WTC11 (cell line): Measurements from ENCODE around the gene SHOC2. TPM values are rescaled to one million over a fixed set of nuclear protein-coding genes. Genes with fewer than 3 reads are reported as not detected.

Source experiments
- ATAC-seq: fragments of 200-7000 bp; cut with Tn5 transposase; 2 replicates; pipeline ENCODE4 v1.10.0; 2021; ENCODE audit warnings: mild to moderate bottlenecking, moderate library complexity
- Bru-seq: library from RNA; stranded (reverse); fragments of 400-500 nt; gene quantifications from one replicate; lab custom pipeline; 2021; lab: Mats Ljungman, UMichigan
- CTCF ChIA-PET: fragments of 300-600 bp; sonication (Branson Sonifier 250); formaldehyde crosslinking; loops from one replicate; lab custom pipeline; 2021; ENCODE audit warnings: antibody characterized with exemption; lab: Charles Lee
- POLR2A ChIA-PET: fragments of 350-600 bp; sonication (Branson Sonifier 250); formaldehyde crosslinking; loops from one replicate; lab custom pipeline; 2021; ENCODE audit warnings: antibody characterized with exemption; lab: Charles Lee
- DNase-seq: peaks from one replicate; pipeline ENCODE4 v3.0.0; 2021; ENCODE audit warnings: low spot score
- H3K27ac Mint-ChIP-seq: 2 replicates; pipeline ENCODE4 v1.8.0; 2021; ENCODE audit warnings: mixed read lengths
- H3K27me3 Mint-ChIP-seq: 2 replicates; pipeline ENCODE4 v1.8.0; 2021; ENCODE audit warnings: low read depth, mild to moderate bottlenecking, moderate library complexity, mixed read lengths
- H3K36me3 Mint-ChIP-seq: 2 replicates; pipeline ENCODE4 v1.8.0; 2021; ENCODE audit warnings: mixed read lengths
- H3K4me1 Mint-ChIP-seq: 2 replicates; pipeline ENCODE4 v1.8.0; 2022; ENCODE audit warnings: mixed read lengths
- H3K4me3 Mint-ChIP-seq: 2 replicates; pipeline ENCODE4 v1.8.0; 2021; ENCODE audit warnings: mild to moderate bottlenecking, moderate library complexity, mixed read lengths
- H3K9me3 Mint-ChIP-seq: 2 replicates; pipeline ENCODE4 v1.8.0; 2021; ENCODE audit warnings: mixed read lengths
- CBFB ChIP-seq: sonication (generic); formaldehyde crosslinking; IDR thresholded peaks from 2 replicates; pipeline ENCODE4 v1.8.1; 2022; ENCODE audit warnings: mild to moderate bottlenecking, low read depth, missing genetic modification reagents
- ESRRA ChIP-seq: sonication (generic); formaldehyde crosslinking; IDR thresholded peaks from 2 replicates; pipeline ENCODE4 v1.8.1; 2022; ENCODE audit warnings: mild to moderate bottlenecking, missing genetic modification reagents, borderline replicate concordance
- ETV6 ChIP-seq: sonication (generic); formaldehyde crosslinking; IDR thresholded peaks from 2 replicates; pipeline ENCODE4 v1.8.1; 2022; ENCODE audit warnings: mild to moderate bottlenecking, missing genetic modification reagents
- FOXK1 ChIP-seq: sonication (generic); formaldehyde crosslinking; IDR thresholded peaks from 2 replicates; pipeline ENCODE4 v1.8.0; 2022; ENCODE audit warnings: mild to moderate bottlenecking, moderate library complexity, missing genetic modification reagents
- GABPB1 ChIP-seq: sonication (generic); formaldehyde crosslinking; IDR thresholded peaks from 2 replicates; pipeline ENCODE4 v1.8.1; 2023; ENCODE audit warnings: mild to moderate bottlenecking, missing genetic modification reagents
- GTF2I ChIP-seq: fragments of 250-450 bp; sonication (Bioruptor Pico); conservative IDR thresholded peaks from 2 replicates; pipeline ENCODE4 v1.4.0; 2021; ENCODE audit warnings: mild to moderate bottlenecking
- IRF2 ChIP-seq: sonication (generic); formaldehyde crosslinking; IDR thresholded peaks from 2 replicates; pipeline ENCODE4 v1.8.0; 2022; ENCODE audit warnings: low read depth, missing genetic modification reagents, borderline replicate concordance
- ZNF121 ChIP-seq: sonication (generic); formaldehyde crosslinking; IDR thresholded peaks from 2 replicates; pipeline ENCODE4 v1.8.0; 2023; ENCODE audit warnings: missing genetic modification reagents
- ZNF138 ChIP-seq: sonication (generic); formaldehyde crosslinking; conservative IDR thresholded peaks from 2 replicates; pipeline ENCODE4 v1.8.1; 2022; ENCODE audit warnings: mild to moderate bottlenecking, moderate library complexity, missing genetic modification reagents
- ZNF263 ChIP-seq: sonication (generic); formaldehyde crosslinking; IDR thresholded peaks from 2 replicates; pipeline ENCODE4 v1.8.1; 2022; ENCODE audit warnings: low read depth, mild to moderate bottlenecking, moderate library complexity, missing genetic modification reagents
- ZNF396 ChIP-seq: fragments of 250-450 bp; sonication (Bioruptor Pico); IDR thresholded peaks from 2 replicates; pipeline ENCODE4 v1.8.0; 2021; ENCODE audit warnings: mild to moderate bottlenecking, moderate library complexity, borderline replicate concordance
- long read RNA-seq, 3 experiments: library from RNA in 1 of 3; library from capped mRNA in 1 of 3; library from polyadenylated mRNA in 1 of 3; unstranded in 2 of 3; stranded (forward) in 1 of 3; transcript quantifications; one replicate each; pipeline ENCODE4 v2.0.0, GENCODE V29; 2021
- total RNA-seq: library from RNA; stranded (reverse); gene quantifications from 3 replicates; pipeline ENCODE4 v1.2.3, GENCODE V29; 2021
- TF ChIP-seq, protein P1 (sequence below): sonication (generic); formaldehyde crosslinking; IDR thresholded peaks from 2 replicates; pipeline ENCODE4 v1.8.0; 2023; ENCODE audit warnings: missing genetic modification reagents
- TF ChIP-seq, protein P2 (sequence below): fragments of 250-450 bp; sonication (Bioruptor Pico); IDR thresholded peaks from 2 replicates; pipeline ENCODE4 v1.9.0; 2021; ENCODE audit warnings: moderate library complexity, mild to moderate bottlenecking, inconsistent platforms, borderline replicate concordance
- TF ChIP-seq, protein P3 (sequence below): sonication (generic); formaldehyde crosslinking; IDR thresholded peaks from 2 replicates; pipeline ENCODE4 v1.8.0; 2022; ENCODE audit warnings: mild to moderate bottlenecking, missing genetic modification reagents
- TF ChIP-seq, protein P4 (sequence below): fragments of 250-450 bp; sonication (Bioruptor Pico); IDR thresholded peaks from 2 replicates; pipeline ENCODE4 v1.9.0; 2021; ENCODE audit warnings: mild to moderate bottlenecking
- TF ChIP-seq, protein P5 (sequence below): fragments of 250-450 bp; sonication (Bioruptor Pico); conservative IDR thresholded peaks from 2 replicates; pipeline ENCODE4 v1.9.0; 2021; ENCODE audit warnings: mild to moderate bottlenecking
- TF ChIP-seq, protein P6 (sequence below): fragments of 250-450 bp; sonication (Bioruptor Pico); IDR thresholded peaks from 2 replicates; pipeline ENCODE4 v1.9.0; 2021; ENCODE audit warnings: mild to moderate bottlenecking, borderline replicate concordance

Gene SHOC2
- total RNA-seq (21.6 to 24.7 TPM (median 23.6 TPM) in 3 replicates), Bru-seq, nascent RNA (percentile 85 among the genes with signal in this experiment)
- long read RNA-seq, experiment 1, transcript SHOC2-202 (9 exons, 3,943 nt) = major isoform, 112 of 145 reads
- long read RNA-seq, experiment 1, partial matches to known transcripts = 10 of 145 reads
- long read RNA-seq, experiment 1, other reads (novel, unspliced or antisense) = 23 of 145 reads
- long read RNA-seq, experiment 2, partial matches to known transcripts = 9 of 35 reads
- long read RNA-seq, experiment 2, other reads (novel, unspliced or antisense) = 22 of 35 reads
- long read RNA-seq, experiment 3, partial matches to known transcripts = 1 of 8 reads
- long read RNA-seq, experiment 3, other reads (novel, unspliced or antisense) = 4 of 8 reads

DNA sequence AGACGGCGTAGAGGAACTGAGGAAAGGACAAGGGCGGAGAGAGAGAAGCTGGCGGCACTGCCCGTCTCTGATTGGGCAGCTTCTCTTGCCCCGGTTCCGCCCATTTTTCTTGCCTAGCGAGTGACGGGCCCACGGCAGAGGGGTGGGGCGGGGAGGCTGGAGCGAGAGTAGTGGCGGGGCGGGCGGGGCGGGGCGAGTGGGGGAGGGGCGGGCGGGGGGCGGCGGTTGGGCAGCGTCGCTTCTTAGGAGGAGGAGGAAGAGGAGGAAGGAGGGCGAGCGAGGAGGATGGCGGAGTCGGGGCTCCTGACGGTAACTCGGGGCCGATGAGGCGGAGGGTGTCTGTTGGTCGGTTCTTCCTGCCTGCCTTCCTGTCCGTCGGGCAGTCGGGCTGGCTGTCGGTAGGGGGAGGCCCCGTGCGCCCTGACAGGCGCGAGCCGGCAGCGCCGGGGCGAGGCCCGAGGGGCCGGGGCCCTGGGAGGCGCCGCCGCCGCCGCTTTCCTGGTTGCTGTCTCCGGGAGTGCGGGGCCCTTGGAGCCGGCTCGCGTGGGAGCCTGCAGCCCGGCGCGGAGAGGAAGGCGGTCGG, at the start of gene SHOC2:
Gene SHOC2, plus strand, starts transcription at position 256 of the 583 bp plus-strand sequence. CDS start 44,755 bp downstream, outside the sequence.
- POLR2A ChIA-PET = interaction anchor here (0.8 to 1.8 kb wide), 16 partner anchors 9 to 751 kb away, joined by 3 to 13 read pairs (median 4); partner anchors contain the start of genes ADRA2A, PDCD4 and SMNDC1
- Mint-ChIP-seq H3K4me3 (peak within 1 kb of the TSS; percentile 97), H3K27me3 (no peaks in the 10 kb centered on the region), H3K9me3 (no peaks in the 10 kb centered on the region), H3K27ac (peak within 1 kb of the TSS; percentile 98)
- peak; percentile 12 for ATAC-seq
- TF ChIP-seq ZNF138 (CRISPR knock-in tag) (no peak), ZNF263 (peak; percentile 58; the same call in 1 of the 2 replicates), ESRRA (CRISPR knock-in tag) (no peak), IRF2 (CRISPR knock-in tag) (no peak)
- TF ChIP-seq, protein P1, sequence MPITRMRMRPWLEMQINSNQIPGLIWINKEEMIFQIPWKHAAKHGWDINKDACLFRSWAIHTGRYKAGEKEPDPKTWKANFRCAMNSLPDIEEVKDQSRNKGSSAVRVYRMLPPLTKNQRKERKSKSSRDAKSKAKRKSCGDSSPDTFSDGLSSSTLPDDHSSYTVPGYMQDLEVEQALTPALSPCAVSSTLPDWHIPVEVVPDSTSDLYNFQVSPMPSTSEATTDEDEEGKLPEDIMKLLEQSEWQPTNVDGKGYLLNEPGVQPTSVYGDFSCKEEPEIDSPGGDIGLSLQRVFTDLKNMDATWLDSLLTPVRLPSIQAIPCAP (CRISPR knock-in tag) = no peak
- TF ChIP-seq, protein P2, sequence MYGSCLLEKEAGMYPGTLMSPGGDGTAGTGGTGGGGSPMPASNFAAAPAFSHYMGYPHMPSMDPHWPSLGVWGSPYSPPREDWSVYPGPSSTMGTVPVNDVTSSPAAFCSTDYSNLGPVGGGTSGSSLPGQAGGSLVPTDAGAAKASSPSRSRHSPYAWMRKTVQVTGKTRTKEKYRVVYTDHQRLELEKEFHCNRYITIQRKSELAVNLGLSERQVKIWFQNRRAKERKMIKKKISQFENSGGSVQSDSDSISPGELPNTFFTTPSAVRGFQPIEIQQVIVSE (CRISPR knock-in tag) = no peak
- TF ChIP-seq, all 79 proteins: peak for 1
- peak; percentile 99 for DNase-seq
- no peaks in the 10 kb centered on the region for H3K36me3 Mint-ChIP-seq
- peaks cover 32% of the 10 kb centered on the region for H3K4me1 Mint-ChIP-seq
- CTCF ChIA-PET = interaction anchor here (0.6 to 1.9 kb wide), 17 partner anchors 9 to 1218 kb away, joined by 3 to 12 read pairs (median 4); partner anchors contain the start of genes ADRA2A and PDCD4

DNA sequence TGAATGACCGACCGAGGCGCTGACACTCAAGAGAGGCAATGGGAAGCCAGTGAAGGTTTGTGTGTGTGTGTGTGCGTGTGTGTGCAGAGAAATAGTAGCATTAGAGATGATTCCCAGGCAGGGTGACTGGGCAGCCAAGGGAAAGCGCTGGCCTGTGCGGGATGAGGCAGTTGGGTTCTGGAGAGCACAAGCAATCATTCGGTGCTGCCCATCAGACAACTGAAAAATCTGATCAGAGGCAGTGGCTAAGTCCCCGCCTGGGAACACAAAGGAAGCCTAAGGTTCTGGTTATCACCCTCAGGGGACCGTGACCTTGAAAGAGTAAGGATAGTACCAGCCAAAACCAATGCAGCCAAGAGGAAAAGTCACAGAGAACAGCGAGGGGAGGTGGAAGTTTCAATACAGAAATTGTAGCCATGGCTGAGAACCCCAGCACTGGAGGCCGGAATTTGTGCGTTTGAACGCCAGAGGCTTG, 48.5 kb upstream of the SHOC2 start:
- DNase-seq (no peak), ATAC-seq (no peak)
- Mint-ChIP-seq H3K27ac (peak overlapping the region; percentile 97), H3K27me3 (no peaks in the 10 kb centered on the region), H3K4me1 (peaks cover 30% of the 10 kb centered on the region), H3K4me3 (peak overlapping the region; percentile 82), H3K36me3 (no peaks in the 10 kb centered on the region), H3K9me3 (no peaks in the 10 kb centered on the region)
- ChIA-PET CTCF (interaction anchor here (0.7 to 1.3 kb wide), 6 partner anchors 13 to 124 kb away, joined by 3 to 8 read pairs (median 3); partner anchors contain the start of genes BBIP1 and SHOC2), POLR2A (interaction anchor here (0.6 to 1.3 kb wide), 5 partner anchors 28 to 68 kb away, joined by 3 to 8 read pairs (median 5); partner anchors contain the start of genes BBIP1 and SHOC2)
- TF ChIP-seq, protein P3, sequence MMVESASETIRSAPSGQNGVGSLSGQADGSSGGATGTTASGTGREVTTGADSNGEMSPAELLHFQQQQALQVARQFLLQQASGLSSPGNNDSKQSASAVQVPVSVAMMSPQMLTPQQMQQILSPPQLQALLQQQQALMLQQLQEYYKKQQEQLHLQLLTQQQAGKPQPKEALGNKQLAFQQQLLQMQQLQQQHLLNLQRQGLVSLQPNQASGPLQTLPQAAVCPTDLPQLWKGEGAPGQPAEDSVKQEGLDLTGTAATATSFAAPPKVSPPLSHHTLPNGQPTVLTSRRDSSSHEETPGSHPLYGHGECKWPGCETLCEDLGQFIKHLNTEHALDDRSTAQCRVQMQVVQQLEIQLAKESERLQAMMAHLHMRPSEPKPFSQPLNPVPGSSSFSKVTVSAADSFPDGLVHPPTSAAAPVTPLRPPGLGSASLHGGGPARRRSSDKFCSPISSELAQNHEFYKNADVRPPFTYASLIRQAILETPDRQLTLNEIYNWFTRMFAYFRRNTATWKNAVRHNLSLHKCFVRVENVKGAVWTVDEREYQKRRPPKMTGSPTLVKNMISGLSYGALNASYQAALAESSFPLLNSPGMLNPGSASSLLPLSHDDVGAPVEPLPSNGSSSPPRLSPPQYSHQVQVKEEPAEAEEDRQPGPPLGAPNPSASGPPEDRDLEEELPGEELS (CRISPR knock-in tag) = no peak
- TF ChIP-seq GABPB1 (CRISPR knock-in tag) (no peak), CBFB (CRISPR knock-in tag) (no peak), ZNF396 (no peak), FOXK1 (CRISPR knock-in tag) (no peak), ZNF121 (no peak), ETV6 (no peak), GTF2I (no peak)
- TF ChIP-seq, protein P4, sequence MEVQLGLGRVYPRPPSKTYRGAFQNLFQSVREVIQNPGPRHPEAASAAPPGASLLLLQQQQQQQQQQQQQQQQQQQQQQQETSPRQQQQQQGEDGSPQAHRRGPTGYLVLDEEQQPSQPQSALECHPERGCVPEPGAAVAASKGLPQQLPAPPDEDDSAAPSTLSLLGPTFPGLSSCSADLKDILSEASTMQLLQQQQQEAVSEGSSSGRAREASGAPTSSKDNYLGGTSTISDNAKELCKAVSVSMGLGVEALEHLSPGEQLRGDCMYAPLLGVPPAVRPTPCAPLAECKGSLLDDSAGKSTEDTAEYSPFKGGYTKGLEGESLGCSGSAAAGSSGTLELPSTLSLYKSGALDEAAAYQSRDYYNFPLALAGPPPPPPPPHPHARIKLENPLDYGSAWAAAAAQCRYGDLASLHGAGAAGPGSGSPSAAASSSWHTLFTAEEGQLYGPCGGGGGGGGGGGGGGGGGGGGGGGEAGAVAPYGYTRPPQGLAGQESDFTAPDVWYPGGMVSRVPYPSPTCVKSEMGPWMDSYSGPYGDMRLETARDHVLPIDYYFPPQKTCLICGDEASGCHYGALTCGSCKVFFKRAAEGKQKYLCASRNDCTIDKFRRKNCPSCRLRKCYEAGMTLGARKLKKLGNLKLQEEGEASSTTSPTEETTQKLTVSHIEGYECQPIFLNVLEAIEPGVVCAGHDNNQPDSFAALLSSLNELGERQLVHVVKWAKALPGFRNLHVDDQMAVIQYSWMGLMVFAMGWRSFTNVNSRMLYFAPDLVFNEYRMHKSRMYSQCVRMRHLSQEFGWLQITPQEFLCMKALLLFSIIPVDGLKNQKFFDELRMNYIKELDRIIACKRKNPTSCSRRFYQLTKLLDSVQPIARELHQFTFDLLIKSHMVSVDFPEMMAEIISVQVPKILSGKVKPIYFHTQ = no peak
- TF ChIP-seq, protein P5, sequence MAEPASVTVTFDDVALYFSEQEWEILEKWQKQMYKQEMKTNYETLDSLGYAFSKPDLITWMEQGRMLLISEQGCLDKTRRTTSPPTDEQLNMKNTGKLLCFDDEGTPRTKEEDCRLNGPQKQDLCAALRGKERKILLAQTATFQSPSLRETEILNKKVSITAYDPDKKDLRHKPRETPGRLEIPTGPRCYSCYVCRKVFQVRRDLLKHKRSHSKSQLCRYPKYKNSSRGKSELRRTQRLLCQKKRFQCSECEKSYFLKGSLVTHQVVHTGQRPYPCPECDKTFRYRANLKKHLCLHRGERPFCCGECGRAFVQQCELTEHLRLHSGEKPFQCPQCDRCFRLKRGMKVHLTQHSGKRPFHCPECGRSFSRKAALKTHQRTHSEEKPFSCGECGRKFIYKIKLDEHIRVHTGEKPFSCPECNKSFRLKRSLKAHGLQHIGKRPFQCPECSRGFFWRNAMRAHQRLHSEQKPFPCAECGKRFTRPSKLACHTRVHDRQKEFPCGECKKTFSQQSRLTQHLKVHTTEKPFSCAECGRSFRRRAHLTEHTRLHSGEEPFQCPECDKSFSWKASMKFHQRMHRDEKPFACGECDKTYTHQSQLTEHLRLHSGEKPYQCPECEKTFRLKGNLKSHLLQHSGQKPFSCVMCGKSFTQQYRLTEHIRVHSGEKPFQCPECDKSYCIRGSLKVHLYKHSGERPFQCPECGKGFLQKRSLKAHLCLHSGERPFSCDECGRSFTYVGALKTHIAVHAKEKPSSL (CRISPR knock-in tag) = no peak
- TF ChIP-seq, protein P6, sequence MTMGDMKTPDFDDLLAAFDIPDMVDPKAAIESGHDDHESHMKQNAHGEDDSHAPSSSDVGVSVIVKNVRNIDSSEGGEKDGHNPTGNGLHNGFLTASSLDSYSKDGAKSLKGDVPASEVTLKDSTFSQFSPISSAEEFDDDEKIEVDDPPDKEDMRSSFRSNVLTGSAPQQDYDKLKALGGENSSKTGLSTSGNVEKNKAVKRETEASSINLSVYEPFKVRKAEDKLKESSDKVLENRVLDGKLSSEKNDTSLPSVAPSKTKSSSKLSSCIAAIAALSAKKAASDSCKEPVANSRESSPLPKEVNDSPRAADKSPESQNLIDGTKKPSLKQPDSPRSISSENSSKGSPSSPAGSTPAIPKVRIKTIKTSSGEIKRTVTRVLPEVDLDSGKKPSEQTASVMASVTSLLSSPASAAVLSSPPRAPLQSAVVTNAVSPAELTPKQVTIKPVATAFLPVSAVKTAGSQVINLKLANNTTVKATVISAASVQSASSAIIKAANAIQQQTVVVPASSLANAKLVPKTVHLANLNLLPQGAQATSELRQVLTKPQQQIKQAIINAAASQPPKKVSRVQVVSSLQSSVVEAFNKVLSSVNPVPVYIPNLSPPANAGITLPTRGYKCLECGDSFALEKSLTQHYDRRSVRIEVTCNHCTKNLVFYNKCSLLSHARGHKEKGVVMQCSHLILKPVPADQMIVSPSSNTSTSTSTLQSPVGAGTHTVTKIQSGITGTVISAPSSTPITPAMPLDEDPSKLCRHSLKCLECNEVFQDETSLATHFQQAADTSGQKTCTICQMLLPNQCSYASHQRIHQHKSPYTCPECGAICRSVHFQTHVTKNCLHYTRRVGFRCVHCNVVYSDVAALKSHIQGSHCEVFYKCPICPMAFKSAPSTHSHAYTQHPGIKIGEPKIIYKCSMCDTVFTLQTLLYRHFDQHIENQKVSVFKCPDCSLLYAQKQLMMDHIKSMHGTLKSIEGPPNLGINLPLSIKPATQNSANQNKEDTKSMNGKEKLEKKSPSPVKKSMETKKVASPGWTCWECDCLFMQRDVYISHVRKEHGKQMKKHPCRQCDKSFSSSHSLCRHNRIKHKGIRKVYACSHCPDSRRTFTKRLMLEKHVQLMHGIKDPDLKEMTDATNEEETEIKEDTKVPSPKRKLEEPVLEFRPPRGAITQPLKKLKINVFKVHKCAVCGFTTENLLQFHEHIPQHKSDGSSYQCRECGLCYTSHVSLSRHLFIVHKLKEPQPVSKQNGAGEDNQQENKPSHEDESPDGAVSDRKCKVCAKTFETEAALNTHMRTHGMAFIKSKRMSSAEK = no peak
